Natural killer cell treated with Interleukin-12 subunit alpha and Interleukin-12 subunit beta and Interleukin-15 and Interleukin-18, amount 100 ng/mL, for 72 hours (primary cell): Measurements from ENCODE around the gene BMPR2. TPM values are rescaled to one million over a fixed set of nuclear protein-coding genes. Genes with fewer than 3 reads are reported as not detected.

Experiments
- total RNA-seq, 2 donors: library from RNA; stranded (reverse); gene quantifications; one replicate each; pipeline ENCODE4 v1.2.3, GENCODE V29; 2022

BMPR2 gene
- total RNA-seq, 2 donors from 2014 or later: 5.9 to 11.9 TPM

Other genes with a start within 250 kb of the BMPR2 start
- gene SUMO1, start 137.7 kb upstream of the BMPR2 start, total RNA-seq: 10 to 100 TPM; 92.0 to 94.1 TPM
- gene NOP58, start 110.6 kb upstream of the BMPR2 start, total RNA-seq: 100 to 1,000 TPM; 136 to 278 TPM